ENCODE data around the gene SMAGP. TPM values are rescaled to one million over a fixed set of nuclear protein-coding genes. Genes with fewer than 3 reads are reported as not detected.

The SMAGP gene
- total and polyA plus RNA-seq, 2 of the 13 experiments (the other 11 are each of a cell fraction or from before 2014, with no cell fraction given), result 9.2 TPM

GRCh38 chr12:51307655-51308593, 37.7 kb upstream of the SMAGP start (continued):
- TF ChIP-seq ZNF512B (CRISPR knock-in tag; IDR thresholded peaks at IDR 0.05; ENCODE audit: borderline replicate concordance), result no peak
- no peak for TF ChIP-seq CEBPZ (IDR thresholded peaks at IDR 0.05; ENCODE audit: low read length)
- no peak for TF ChIP-seq AGO1 (IDR thresholded peaks at IDR 0.05; ENCODE audit: low read depth, low read length, poor library complexity, severe bottlenecking)
- TF ChIP-seq ZNF224 (CRISPR knock-in tag; IDR thresholded peaks at IDR 0.05), result no peak

- Histone ChIP-seq H3K4me1 (ENCODE audit: insufficient read depth, low read length) (no peaks in the 10 kb centered on the region), H3K27ac (ENCODE audit: extremely low read length, insufficient read depth, low read length) (no peak overlapping the region), H3K9me3 (ENCODE audit: low read length) (no peaks in the 10 kb centered on the region), H2AFZ (ENCODE audit: low read length) (no peak overlapping the region), H3K9ac (ENCODE audit: insufficient read depth, low read depth, low read length) (no peak overlapping the region), H3K4me3 (replicated peaks in 1 of 3; ENCODE audit: insufficient read depth in 1 of 3, low read depth in 2 of 3, low read length in 3 of 3) (no peak overlapping the region), H3K27me3 (ENCODE audit: control insufficient read depth in 1 of 2, insufficient read depth in 2 of 2, low read length in 2 of 2) (peaks cover 2 to 5% of the 10 kb centered on the region in 2 experiments; a peak in 2 of 5 replicates), H3K36me3 (replicated peaks in 1 of 2; ENCODE audit: control insufficient read depth in 1 of 2, insufficient read depth in 2 of 2, low read length in 2 of 2) (no peaks in the 10 kb centered on the region), H3K4me2 (ENCODE audit: low read depth, low read length) (no peak overlapping the region), H4K20me1 (ENCODE audit: insufficient read depth, low read length) (no peaks in the 10 kb centered on the region), H3K79me2 (ENCODE audit: insufficient read depth, low read length) (no peaks in the 10 kb centered on the region)
- ATAC-seq, result no peak
- intact Hi-C loops (cut with micrococcal nuclease; ENCODE audit: unreplicated experiment), result no loop called here
- WGBS (ENCODE audit: low lambda C conversion rate), result 58% methylated on average over 5 of the region's 5 CpGs
- in situ Hi-C loops (cut with HindIII; ENCODE audit: extremely low pct_ligation_motif_present, low pct_unique_long_range_greater_than_20kb), result no loop called here
- BruUV-seq (replicated peaks), result no TSS peak
- DNase-seq (ENCODE audit: low spot score), result no peak
- TF ChIP-seq ZBTB43 (CRISPR knock-in tag; conservative IDR thresholded peaks at IDR 0.05), result no peak
- no peak for TF ChIP-seq CTCF (CRISPR knock-in tag; IDR thresholded peaks at IDR 0.05)
- no peak for TF ChIP-seq ZNF263 (CRISPR knock-in tag; IDR thresholded peaks at IDR 0.05)
- TF ChIP-seq ZFP36 (IDR thresholded peaks at IDR 0.05; ENCODE audit: borderline replicate concordance, low read depth, low read length, partially characterized antibody), result no peak
- FAIRE-seq, result no peak
- ChIA-PET POLR2A (no interaction called here), CTCF (ENCODE audit: low intra/inter-chr PET ratio, low total read pairs) (no interaction called here)
These were observed 36.3 kb upstream of the SMAGP start for GRCh38 chr12:51306507-51306906.

All from HepG2 (cell line).